IMR-90 (cell line): ENCODE results near the gene ATG12. TPM values are rescaled to one million over a fixed set of nuclear protein-coding genes. Genes with fewer than 3 reads are reported as not detected.

Source experiments
- ATAC-seq: fragments of 200-7000 bp; cut with Tn5 transposase; 2 replicates; pipeline ENCODE4 v1.9.1; 2020; ENCODE audit warnings: low read depth, mild to moderate bottlenecking, moderate library complexity
- BruUV-seq: library from RNA; stranded (reverse); fragments of 400-500 nt; replicated peaks from 2 replicates; lab custom pipeline; 2021; lab: Mats Ljungman, UMichigan
- CTCF ChIA-PET: fragments of 300-600 bp; formaldehyde crosslinking; extraction: SDS; loops from one replicate; lab custom pipeline; 2021; ENCODE audit warnings: antibody characterized with exemption; lab: Yijun Ruan, JAX
- POLR2A ChIA-PET: fragments of 300-600 bp; sonication (Branson Sonifier 250); formaldehyde crosslinking; loops from one replicate; lab custom pipeline; 2022; ENCODE audit warnings: antibody characterized with exemption; ENCODE audit not compliant: unreplicated experiment; lab: Charles Lee
- DNase-seq: peaks from one replicate; pipeline ENCODE4 v3.0.0; 2013
- H2AFZ ChIP-seq: replicated peaks from 2 replicates; pipeline ENCODE3; 2013; ENCODE audit warnings: low read length, mild to moderate bottlenecking; ENCODE audit not compliant: poor library complexity
- H2AK5ac ChIP-seq: 2 replicates; pipeline ENCODE4 v1.6.1; 2013; ENCODE audit warnings: low read depth, low read length, inconsistent platforms
- H2AK9ac ChIP-seq: replicated peaks from 2 replicates; pipeline ENCODE3; 2013; ENCODE audit warnings: mild to moderate bottlenecking, low read depth, low read length, moderate library complexity; ENCODE audit not compliant: poor library complexity
- H2BK120ac ChIP-seq: 2 replicates; pipeline ENCODE4 v1.6.1; 2013; ENCODE audit warnings: low read depth, low read length, inconsistent platforms
- H2BK15ac ChIP-seq: 3 replicates; pipeline ENCODE4 v1.6.1; 2013; ENCODE audit warnings: low read depth, low read length, inconsistent platforms
- H2BK20ac ChIP-seq: 2 replicates; pipeline ENCODE4 v1.6.1; 2013; ENCODE audit warnings: low read depth, mild to moderate bottlenecking, inconsistent platforms, low read length, moderate library complexity
- H2BK5ac ChIP-seq: 2 replicates; pipeline ENCODE4 v1.6.1; 2013; ENCODE audit warnings: mild to moderate bottlenecking, low read depth, low read length, inconsistent platforms; ENCODE audit not compliant: poor library complexity, severe bottlenecking
- H3K14ac ChIP-seq: replicated peaks from 2 replicates; pipeline ENCODE4 v1.6.1; 2013; ENCODE audit warnings: low read depth, low read length, inconsistent platforms
- H3K18ac ChIP-seq: 2 replicates; pipeline ENCODE4 v1.6.1; 2013; ENCODE audit warnings: low read depth, low read length, control low read depth
- H3K23ac ChIP-seq: 2 replicates; pipeline ENCODE4 v1.6.1; 2013; ENCODE audit warnings: low read depth, low read length, inconsistent platforms
- H3K27ac ChIP-seq: 2 replicates; pipeline ENCODE4 v1.5.1; 2013; ENCODE audit warnings: mild to moderate bottlenecking, control low read depth, low read length; ENCODE audit not compliant: insufficient read depth
- H3K27me3 ChIP-seq: 2 replicates; pipeline ENCODE4 v1.6.1; 2013; ENCODE audit warnings: low read length; ENCODE audit not compliant: control insufficient read depth, insufficient read depth
- H3K36me3 ChIP-seq: 2 replicates; pipeline ENCODE4 v1.6.1; 2013; ENCODE audit warnings: low read length, mixed read lengths; ENCODE audit not compliant: control insufficient read depth, insufficient read depth
- H3K4ac ChIP-seq: 2 replicates; pipeline ENCODE4 v1.6.1; 2013; ENCODE audit warnings: low read depth, low read length, inconsistent platforms
- H3K4me1 ChIP-seq: 2 replicates; pipeline ENCODE4 v1.6.1; 2013; ENCODE audit warnings: low read length, mixed read lengths; ENCODE audit not compliant: control insufficient read depth, insufficient read depth
- H3K4me2 ChIP-seq: 2 replicates; pipeline ENCODE4 v1.6.1; 2013; ENCODE audit warnings: low read depth, mild to moderate bottlenecking, control low read depth, low read length, moderate library complexity
- H3K4me3 ChIP-seq: 2 replicates; pipeline ENCODE4 v1.5.1; 2013; ENCODE audit warnings: low read depth, mild to moderate bottlenecking, control low read depth, low read length, moderate library complexity; ENCODE audit not compliant: insufficient read depth
- H3K56ac ChIP-seq: 2 replicates; pipeline ENCODE4 v1.6.1; 2013; ENCODE audit warnings: low read length, inconsistent platforms; ENCODE audit not compliant: insufficient read depth; ENCODE audit errors: extremely low read depth
- H3K79me1 ChIP-seq, 2 experiments: 2 replicates each; pipeline ENCODE4 v1.6.1; 2013; ENCODE audit warnings: low read length in 2 of 2, inconsistent platforms in 1 of 2, low read depth in 1 of 2
- H3K9ac ChIP-seq: 2 replicates; pipeline ENCODE4 v1.6.1; 2013; ENCODE audit warnings: low read depth, low read length, control low read depth
- H3K9me1 ChIP-seq: 2 replicates; pipeline ENCODE4 v1.6.1; 2013; ENCODE audit warnings: low read length, inconsistent platforms; ENCODE audit not compliant: insufficient read depth
- H3K9me3 ChIP-seq: 2 replicates; pipeline ENCODE4 v1.6.1; 2013; ENCODE audit warnings: low read length; ENCODE audit not compliant: control insufficient read depth, insufficient read depth
- H4K20me1 ChIP-seq: 2 replicates; pipeline ENCODE4 v1.6.1; 2013; ENCODE audit warnings: low read length, inconsistent platforms; ENCODE audit not compliant: insufficient read depth
- H4K5ac ChIP-seq: 2 replicates; pipeline ENCODE4 v1.6.1; 2013; ENCODE audit warnings: mild to moderate bottlenecking, low read depth, low read length, control low read depth
- H4K8ac ChIP-seq, 2 experiments: 2 replicates each; pipeline ENCODE4 v1.6.1; 2013; ENCODE audit warnings: low read depth in 2 of 2, low read length in 2 of 2, control low read depth in 1 of 2, inconsistent platforms in 1 of 2
- H4K91ac ChIP-seq: 2 replicates; pipeline ENCODE4 v1.6.1; 2013; ENCODE audit warnings: low read depth, low read length, inconsistent platforms; ENCODE audit not compliant: insufficient read depth
- CEBPB ChIP-seq: IDR thresholded peaks from 2 replicates; pipeline ENCODE4 v1.6.1; 2012; ENCODE audit warnings: low read depth, low read length, improper control_type of control experiment
- POLR2A ChIP-seq: IDR thresholded peaks from 2 replicates; pipeline ENCODE4 v1.6.1; 2012; ENCODE audit warnings: mild to moderate bottlenecking, low read depth, low read length
- RCOR1 ChIP-seq: IDR thresholded peaks from 2 replicates; pipeline ENCODE4 v1.6.1; 2012; ENCODE audit warnings: mild to moderate bottlenecking, low read length, improper control_type of control experiment; ENCODE audit not compliant: insufficient replicate concordance
- WGBS, 2 experiments: methylation state at CpG; one replicate each; pipeline versions ENCODE4 v1.1.5 to v1.1.7; 2013; ENCODE audit warnings: missing lambda C conversion rate in 2 of 2; ENCODE audit not compliant: insufficient read length in 1 of 2; ENCODE audit errors: extremely low coverage in 2 of 2; 5-methylcytosine and 5-hydroxymethylcytosine counted together
- dilution Hi-C: fragments of 300-500 bp; cut with HindIII; formaldehyde crosslinking; loops from one replicate; pipeline ENCODE4 v1.14.3; 2018; ENCODE audit warnings: low sequenced_read_pairs; ENCODE audit not compliant: unreplicated experiment
- in situ Hi-C: fragments of 300-500 bp; cut with MboI; formaldehyde crosslinking; loops from 3 replicates; pipeline ENCODE4 v1.14.3; 2019; ENCODE audit warnings: low sequenced_read_pairs, inconsistent platforms, mixed read lengths
- intact Hi-C: fragments of 100-400 bp; cut with micrococcal nuclease; formaldehyde crosslinking; loops from 2 replicates; pipeline ENCODE4 v1.10.0; 2022
- polyA plus RNA-seq, 3 experiments: library from polyadenylated mRNA; depleted of rRNA; stranded (reverse); fragments of >200 nt; gene quantifications; 2 replicates each; pipeline ENCODE4 v1.2.3, GENCODE V29; 2012; ENCODE audit warnings: low replicate concordance in 1 of 3
- total RNA-seq: library from RNA; depleted of rRNA; stranded (reverse); fragments of >200 nt; gene quantifications from 2 replicates; pipeline ENCODE4 v1.2.3, GENCODE V29; 2012

The ATG12 gene
- total and polyA plus RNA-seq, 2 of the 4 experiments (the other 2 are of a cell fraction) = 68.0 to 95.7 TPM

DNA sequence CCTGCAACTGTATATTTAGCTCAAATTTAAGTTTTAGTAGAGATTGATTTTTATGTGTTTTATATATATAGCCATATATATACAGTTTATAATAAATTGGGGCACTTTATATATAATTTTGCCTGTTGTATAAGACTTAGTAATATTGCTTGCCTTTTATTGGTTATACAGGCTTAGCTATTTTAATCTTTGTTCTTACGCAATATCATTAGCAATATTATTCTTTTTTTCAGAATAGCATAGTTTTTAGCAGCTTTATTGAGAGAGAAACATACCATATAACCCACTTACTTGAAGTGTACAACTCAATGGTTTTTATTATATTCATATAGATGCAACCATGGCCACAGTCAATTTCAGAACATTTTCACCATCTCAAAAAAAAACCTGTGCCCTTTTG lies 52.9 kb downstream of the ATG12 start:
- Histone ChIP-seq H2BK15ac (no peak overlapping the region), H3K23ac (no peak overlapping the region), H4K5ac (no peak overlapping the region), H2BK120ac (no peak overlapping the region), H4K91ac (no peak overlapping the region), H3K9me1 (no peaks in the 10 kb centered on the region), H3K9me3 (no peaks in the 10 kb centered on the region), H4K8ac (no peak overlapping the region), H4K20me1 (no peaks in the 10 kb centered on the region), H2AFZ (no peak overlapping the region), H3K36me3 (no peaks in the 10 kb centered on the region), H2AK9ac (no peak overlapping the region), H3K14ac (no peak overlapping the region), H3K4me1 (no peaks in the 10 kb centered on the region), H3K56ac (no peak overlapping the region), H3K4me3 (no peak overlapping the region), H3K9ac (no peak overlapping the region), H2AK5ac (no peak overlapping the region), H3K4me2 (no peak overlapping the region), H2BK20ac (no peak overlapping the region), H3K18ac (no peak overlapping the region), H3K27ac (no peak overlapping the region), H3K4ac (no peak overlapping the region), H3K79me1 (no peaks in the 10 kb centered on the region), H3K27me3 (peaks cover 4% of the 10 kb centered on the region), H2BK5ac (no peak overlapping the region)
- TF ChIP-seq POLR2A (no peak), RCOR1 (no peak), CEBPB (peak; percentile 74)
- no peak for DNase-seq
- no CpG with 5 or more reads among the region's 1 CpG for WGBS, 2 experiments
- POLR2A ChIA-PET = no interaction called here
- in situ Hi-C loops = no loop called here
- ATAC-seq = no peak
- intact Hi-C loops = no loop called here
- BruUV-seq = no TSS peak
- dilution Hi-C loops = no loop called here
- CTCF ChIA-PET = no interaction called here
